ENCODE measurements around the gene GOLGA1.

Gene GOLGA1

GRCh38 chr9:124881138-124881743 is 59.6 kb downstream of the GOLGA1 start:
- no peak for DNase-seq

GRCh38 chr9:124880501-124880900 is 60.4 kb downstream of the GOLGA1 start:
- no peak for DNase-seq

DNA sequence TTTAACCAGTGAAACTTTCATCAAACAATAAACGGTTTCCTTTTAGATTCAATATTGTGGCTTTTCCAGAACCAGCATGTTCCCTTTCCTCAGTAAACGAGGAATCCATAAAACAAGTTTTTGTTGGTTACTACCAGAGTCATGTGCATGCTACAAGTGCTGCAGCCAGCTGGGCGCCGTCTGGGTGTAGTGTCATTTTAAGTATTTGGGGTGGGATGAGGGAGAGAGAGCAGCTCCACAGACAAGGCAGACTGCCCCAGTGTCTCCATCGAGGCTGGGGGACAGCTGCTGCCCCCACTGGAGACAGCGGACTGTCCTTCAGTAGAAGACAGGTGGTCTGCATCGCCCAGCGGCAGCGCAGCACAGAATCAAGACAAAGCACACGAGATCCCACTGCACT is 61.7 kb downstream of the GOLGA1 start:
- no peak for DNase-seq

- DNase-seq: no peak
These were observed 62.4 kb downstream of the GOLGA1 start for GRCh38 chr9:124878518-124878917.

DNA sequence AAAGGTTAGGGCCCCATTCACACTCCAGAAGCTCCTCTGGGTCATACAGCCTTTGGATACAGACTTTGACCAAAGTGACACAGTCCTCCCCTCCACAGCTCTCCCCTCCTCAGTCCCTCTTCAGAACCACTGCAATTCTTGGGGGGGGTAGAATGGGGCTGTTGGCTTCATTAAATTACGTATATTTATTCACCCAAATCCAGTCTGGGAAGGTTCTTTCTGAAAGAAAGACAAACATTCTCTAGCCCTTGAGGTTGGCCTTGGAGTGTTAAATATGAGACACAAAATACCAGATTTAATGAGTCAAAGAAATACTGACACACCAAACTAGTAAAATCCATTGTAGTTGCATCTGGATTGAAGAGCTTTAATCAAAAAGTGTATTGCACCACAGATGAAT is 62.9 kb downstream of the GOLGA1 start:
- no peak for DNase-seq

DNA sequence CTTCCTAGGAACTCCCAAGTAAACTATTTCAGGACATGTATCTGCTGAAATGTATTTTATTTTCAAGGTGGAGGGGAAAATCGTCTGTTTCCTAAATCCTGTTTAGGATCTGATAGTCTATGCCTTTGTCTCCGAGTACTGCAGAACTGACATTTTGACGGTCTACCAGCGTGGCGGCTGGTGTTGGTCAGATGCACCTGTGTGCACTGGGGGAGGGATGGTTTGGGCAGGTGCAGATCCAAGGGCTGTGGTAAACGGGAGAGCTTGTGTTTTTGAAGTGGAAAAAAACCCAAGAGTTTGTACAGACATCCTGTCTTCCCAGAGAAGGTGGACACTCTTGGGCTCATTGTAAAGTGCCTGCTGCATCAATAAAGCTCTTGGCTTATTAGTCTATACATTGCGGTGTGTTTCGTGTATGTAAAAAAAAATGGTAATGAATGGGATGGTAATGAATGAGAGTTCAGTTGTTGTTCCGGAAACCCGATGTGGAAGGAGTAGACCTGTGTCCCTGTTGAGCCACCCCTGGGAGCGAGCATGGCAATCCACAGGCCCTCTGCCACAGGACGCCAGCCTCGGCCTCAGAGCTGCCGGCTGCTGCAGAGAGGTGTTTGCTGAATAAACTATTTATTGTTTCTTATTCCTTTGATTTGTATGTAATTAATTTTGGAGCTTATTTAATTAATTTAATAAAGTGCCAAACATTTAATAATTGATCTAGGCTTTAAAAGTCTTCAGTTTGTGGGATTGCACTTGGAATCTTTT is 63.7 kb downstream of the GOLGA1 start:
- no peak for DNase-seq

DNA sequence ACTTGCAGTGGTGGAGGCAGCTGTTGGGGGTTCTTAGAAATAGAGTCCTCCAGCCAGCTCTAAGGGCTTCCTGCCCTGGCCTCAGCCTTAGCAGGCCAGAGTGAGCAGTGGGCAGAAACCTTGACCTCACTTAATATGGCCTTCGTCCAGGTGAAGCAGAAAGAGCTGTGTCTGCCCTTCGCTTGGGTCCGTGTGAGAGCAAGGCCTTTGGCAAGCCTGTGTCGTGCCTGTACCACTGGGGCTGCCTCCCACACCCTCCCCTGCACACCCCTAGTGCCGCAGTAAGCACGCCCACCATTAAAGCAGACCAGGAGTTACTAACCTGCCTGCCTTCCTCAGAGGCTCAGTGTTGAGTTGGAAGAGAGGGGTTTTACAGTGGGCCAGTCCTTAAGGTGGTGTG is 65.4 kb downstream of the GOLGA1 start:
- DNase-seq: no peak

GRCh38 chr9:124873664-124874063 is 67.2 kb downstream of the GOLGA1 start:
- DNase-seq: no peak

DNA sequence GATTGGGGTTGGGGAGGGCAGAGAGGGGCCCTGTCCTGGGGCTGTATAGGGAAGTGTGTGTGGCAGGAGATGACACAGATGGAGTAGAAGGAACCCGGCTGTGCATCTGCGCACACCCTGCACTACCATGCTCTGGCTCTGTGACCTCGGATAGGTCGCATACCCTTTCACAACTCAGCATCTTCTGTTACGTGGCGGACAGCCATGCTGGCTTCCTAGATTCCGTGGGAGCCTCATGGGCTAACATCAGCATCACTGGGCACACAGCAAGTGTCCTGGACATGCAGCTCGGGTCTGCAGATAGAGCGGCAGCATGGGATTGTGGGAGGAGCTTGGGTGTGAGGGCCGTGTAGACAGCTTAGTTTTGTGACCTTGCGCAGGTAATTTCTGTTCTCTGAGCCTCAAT is 69.7 kb downstream of the GOLGA1 start:
- DNase-seq: no peak

DNA sequence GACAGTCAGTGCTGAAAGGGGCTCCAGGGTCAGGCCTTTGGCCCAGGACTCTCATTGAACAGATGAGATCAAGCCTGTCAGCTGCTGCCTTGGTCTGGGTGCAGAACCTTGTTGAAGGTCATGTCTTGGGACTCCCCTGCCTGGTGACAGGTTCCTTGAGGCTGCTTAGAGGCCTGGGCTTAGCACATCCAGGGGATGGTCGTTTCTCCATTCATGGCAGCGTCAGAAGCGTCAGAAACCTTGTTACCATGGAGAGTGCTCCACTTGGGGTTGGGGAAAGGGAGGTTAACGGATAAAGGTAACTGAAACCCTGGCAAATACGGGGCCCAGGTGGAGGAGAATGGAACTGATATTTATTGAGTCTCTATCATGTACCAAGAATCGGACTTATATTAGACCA is 70.2 kb downstream of the GOLGA1 start:
- no peak for DNase-seq

DNA sequence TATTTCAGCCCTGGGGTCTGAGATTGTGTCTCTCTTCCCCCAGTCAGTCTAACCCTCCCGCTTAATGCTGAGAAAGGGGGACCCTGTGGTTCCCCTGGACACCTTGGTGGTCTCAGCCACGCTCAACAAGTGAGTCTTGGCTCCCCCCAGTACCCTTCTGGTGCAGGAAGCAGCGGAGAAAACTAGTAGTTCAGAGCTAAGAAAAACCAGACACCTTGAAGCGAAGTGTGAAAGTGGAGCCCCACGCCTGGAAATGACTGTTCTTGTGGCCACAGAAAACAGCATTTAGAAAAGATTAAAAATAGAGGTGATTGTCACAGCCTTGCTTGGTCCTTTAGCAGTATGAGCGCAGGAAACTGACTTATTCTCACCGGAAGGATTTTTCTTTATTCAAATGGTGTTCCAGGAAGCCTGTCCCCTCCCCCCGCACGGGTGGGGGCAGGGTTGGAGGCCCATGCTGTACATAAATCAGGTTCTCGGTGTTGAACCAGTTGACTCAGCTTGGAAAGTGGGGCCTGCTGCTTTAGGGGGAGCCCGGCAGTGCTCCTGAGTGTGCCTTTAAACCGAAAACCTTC is 70.8 kb downstream of the GOLGA1 start:
- peak; percentile 49 for DNase-seq

- no peak for DNase-seq
These were observed 71.4 kb downstream of the GOLGA1 start for GRCh38 chr9:124869466-124869985.

- peak; percentile 79 for DNase-seq
These were observed 72.1 kb downstream of the GOLGA1 start for GRCh38 chr9:124868511-124869465.

- DNase-seq: no peak
These were observed 77.5 kb downstream of the GOLGA1 start for GRCh38 chr9:124863371-124863871.

- DNase-seq: peak; percentile 92
These were observed 79.3 kb downstream of the GOLGA1 start, which contains the start of the genes ARPC5L and RPL35 for GRCh38 chr9:124861342-124862229. Gene ARPC5L (plus strand): TSS chr9:124862130. CDS start chr9:124869291, 7,161 bp downstream. Gene RPL35 (minus strand): TSS chr9:124861957. CDS start chr9:124861912, 45 bp downstream.

DNA sequence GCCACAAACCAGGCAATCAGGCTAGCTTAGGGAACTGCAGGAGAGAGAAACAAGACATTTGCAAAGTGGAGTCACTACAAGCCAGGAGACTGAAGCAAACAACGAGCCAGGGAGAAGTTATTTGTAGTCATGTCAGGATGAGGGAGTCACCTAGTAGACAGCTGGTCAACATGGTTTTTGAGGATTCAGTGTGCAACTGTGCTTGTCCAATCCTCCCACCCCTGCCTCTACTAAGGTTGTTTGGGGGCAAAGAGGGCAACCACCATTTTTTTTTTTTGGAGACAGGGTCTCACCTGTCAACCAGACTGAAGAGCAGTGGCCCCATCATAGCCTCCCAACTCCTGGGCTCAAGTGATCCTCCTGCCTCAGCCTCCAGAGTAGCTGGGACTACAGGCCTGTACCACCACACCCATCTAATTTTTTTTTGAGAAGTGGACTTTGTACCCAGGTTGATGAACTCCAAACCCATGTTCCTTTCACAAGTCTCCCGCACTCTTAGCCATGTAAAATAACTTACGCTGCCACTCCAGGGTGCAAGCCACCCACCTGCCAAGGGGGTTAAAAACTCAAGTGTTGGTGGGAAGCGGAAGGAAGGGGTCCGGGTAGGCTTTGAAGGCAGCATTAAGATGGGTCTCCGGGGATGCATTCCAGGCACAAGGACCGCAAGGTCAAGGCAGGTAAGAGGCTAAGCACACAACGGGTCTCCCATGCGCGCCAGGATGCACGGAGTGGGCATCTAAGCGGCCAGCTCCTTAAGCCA is 80.1 kb downstream of the GOLGA1 start:
- DNase-seq: no peak

DNA sequence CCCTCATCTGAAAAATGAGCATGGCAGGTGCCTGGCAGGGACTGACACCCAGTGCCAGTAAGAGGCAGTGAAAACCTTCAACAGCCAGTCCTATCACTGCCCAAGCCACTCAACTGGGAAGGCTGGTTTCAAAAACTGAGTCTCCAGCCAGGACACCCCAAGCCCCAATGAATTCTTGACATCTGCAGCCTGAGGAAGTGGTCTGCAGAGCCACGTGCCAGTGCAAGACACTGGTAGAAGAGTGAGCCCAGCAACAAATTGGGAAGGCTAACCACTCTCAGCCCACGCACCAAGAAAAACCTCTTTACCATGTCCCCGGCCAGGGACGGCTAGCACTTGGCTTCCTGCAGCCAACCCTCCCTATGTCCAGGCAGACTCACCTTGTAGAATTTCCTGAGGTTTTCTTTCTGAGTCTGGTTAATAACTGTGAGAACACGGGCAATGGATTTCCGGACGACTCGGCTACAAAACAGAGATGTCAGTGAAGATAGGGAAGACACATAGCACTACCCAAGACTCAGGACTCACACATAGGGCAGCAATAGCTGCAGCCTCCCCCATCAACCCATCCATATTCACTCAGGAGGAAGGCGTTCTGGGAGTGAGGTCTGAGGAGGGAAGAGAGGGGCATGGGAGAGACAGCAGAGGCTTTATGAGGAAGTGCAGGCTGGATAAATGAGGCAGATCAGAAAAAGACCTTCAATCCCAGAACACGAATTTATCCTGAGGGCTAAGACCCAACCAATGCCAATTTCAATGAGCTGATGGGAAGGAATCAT is 80.9 kb downstream of the GOLGA1 start:
- no peak for DNase-seq

DNA sequence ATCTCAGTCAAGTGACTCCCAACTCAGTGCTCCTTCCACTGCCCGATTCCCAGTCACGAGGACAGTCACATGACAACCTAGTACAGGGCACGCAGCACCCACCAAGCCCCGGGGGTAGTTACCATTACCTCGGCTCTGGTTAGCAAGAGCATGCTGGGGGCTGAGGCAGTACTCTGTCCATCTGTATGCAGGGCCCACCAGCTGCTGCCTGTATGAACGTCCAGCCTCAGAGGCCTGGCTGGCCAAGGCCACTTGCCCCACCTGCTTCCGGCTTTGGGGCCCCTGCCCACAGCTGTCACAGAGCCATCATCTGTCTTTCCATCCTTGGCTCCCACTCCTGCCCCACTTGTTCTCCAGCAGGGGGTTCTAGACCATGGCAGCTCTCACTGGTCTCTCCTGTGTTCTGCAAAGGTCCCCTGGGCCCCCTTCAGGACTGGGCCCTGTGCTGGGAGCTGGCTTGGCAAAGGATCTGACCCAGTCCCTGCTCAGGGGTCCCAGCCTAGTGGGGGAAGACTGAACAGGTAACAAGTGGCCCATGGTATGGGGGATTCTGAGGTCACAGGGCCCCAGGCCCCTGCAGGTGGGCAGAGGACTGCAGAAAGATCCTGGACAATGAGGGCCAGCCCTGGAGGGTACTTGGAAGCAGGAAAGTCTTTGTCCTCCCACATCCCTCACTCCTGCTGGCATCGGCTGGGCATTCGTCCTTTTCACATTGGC is 82.4 kb downstream of the GOLGA1 start:
- DNase-seq: no peak

DNA sequence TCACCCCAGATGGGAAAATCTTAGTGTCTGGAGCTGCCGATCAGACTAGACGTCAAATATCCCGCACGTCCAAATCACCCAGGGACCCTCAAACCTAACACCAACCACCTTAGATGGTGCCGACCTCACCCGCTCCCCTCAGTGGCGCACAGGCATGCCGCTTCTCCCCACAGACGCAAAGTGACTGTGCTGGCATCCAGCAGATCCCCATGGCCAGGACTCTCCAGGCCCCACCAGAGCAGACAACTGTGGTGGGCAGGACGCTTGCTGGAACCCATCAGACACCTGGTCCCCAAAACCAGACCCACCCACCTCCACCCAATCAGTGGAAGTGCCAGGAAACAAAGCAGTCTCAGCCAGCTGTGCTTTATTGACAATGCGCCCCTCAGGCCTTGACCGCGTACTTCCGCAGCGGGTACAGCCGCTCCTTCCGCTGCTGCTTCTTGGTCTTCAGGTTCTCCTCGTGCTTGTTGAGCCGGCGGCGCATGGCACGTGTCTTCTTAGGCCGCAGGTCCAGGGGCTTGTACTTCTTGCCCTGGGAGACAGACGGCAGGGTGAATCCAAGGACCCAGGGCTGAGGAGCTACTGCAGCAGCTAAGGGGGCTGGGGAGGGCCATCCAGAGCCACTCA is 83.2 kb downstream of the GOLGA1 start:
- no peak for DNase-seq

Measured in fibroblast of upper back skin (primary cell).